ENCODE results near the gene KRTAP25-1. TPM values are rescaled to one million over a fixed set of nuclear protein-coding genes. Genes with fewer than 3 reads are reported as not detected.

KRTAP25-1 gene
- total and polyA plus RNA-seq, 11 donors, result not detected

GRCh38 chr21:30243691-30244090, 45.6 kb downstream of the KRTAP25-1 start:
- Histone ChIP-seq H3K27ac (no peak overlapping the region), H3K36me3 (no peaks in the 10 kb centered on the region), H3K9me3 (no peaks in the 10 kb centered on the region), H3K27me3 (no peaks in the 10 kb centered on the region), H3K4me3 (no peak overlapping the region), H3K4me1 (no peaks in the 10 kb centered on the region)
- ATAC-seq (no peak), DNase-seq (no peak)
- intact Hi-C loops (cut with DNase I), result no loop called here
- TF ChIP-seq CTCF (IDR thresholded peaks at IDR 0.05) (no peak), POLR2A (IDR thresholded peaks at IDR 0.05) (no peak)

GRCh38 chr21:30240661-30241060, 48.7 kb downstream of the KRTAP25-1 start:
- no peak for ATAC-seq
- Histone ChIP-seq H3K4me3 (no peak overlapping the region), H3K4me1 (no peaks in the 10 kb centered on the region), H3K36me3 (no peaks in the 10 kb centered on the region), H3K27me3 (no peaks in the 10 kb centered on the region), H3K27ac (no peak overlapping the region), H3K9me3 (no peaks in the 10 kb centered on the region)
- no peak for TF ChIP-seq CTCF (IDR thresholded peaks at IDR 0.05)
- TF ChIP-seq POLR2A (IDR thresholded peaks at IDR 0.05), result no peak
- DNase-seq, result no peak
- WGBS, 4 donors, result 69 to 87% (median 80%) methylated on average over 3 of the region's 3 CpGs
- intact Hi-C loops (cut with DNase I), result no loop called here

Other genes starting within 250 kb of the KRTAP25-1 start
- gene CLDN17, start 122.7 kb downstream of the KRTAP25-1 start, total RNA-seq, result not detected
- gene CLDN17, start 122.7 kb downstream of the KRTAP25-1 start, polyA plus RNA-seq, result not detected
- gene CLDN8, start 73.4 kb downstream of the KRTAP25-1 start, total RNA-seq, result not detected
- not detected for gene CLDN8, start 73.4 kb downstream of the KRTAP25-1 start, polyA plus RNA-seq
- not detected for gene KRTAP24-1, start 6.6 kb downstream of the KRTAP25-1 start, total RNA-seq
- not detected for gene KRTAP24-1, start 6.6 kb downstream of the KRTAP25-1 start, polyA plus RNA-seq
- gene KRTAP26-1, start 30.8 kb upstream of the KRTAP25-1 start, total RNA-seq, result not detected
- not detected for gene KRTAP26-1, start 30.8 kb upstream of the KRTAP25-1 start, polyA plus RNA-seq
- gene KRTAP27-1, start 48.2 kb upstream of the KRTAP25-1 start, total RNA-seq, result not detected
- not detected for gene KRTAP27-1, start 48.2 kb upstream of the KRTAP25-1 start, polyA plus RNA-seq
- not detected for gene KRTAP23-1, start 59.1 kb upstream of the KRTAP25-1 start, total RNA-seq
- not detected for gene KRTAP23-1, start 59.1 kb upstream of the KRTAP25-1 start, polyA plus RNA-seq
- not detected for gene KRTAP13-2, start 82.8 kb upstream of the KRTAP25-1 start, total RNA-seq
- gene KRTAP13-2, start 82.8 kb upstream of the KRTAP25-1 start, polyA plus RNA-seq, result not detected
- gene KRTAP13-1, start 106.5 kb upstream of the KRTAP25-1 start, total RNA-seq, result not detected
- gene KRTAP13-1, start 106.5 kb upstream of the KRTAP25-1 start, polyA plus RNA-seq, result not detected
- gene KRTAP13-3, start 136.4 kb upstream of the KRTAP25-1 start, total RNA-seq, result not detected
- gene KRTAP13-3, start 136.4 kb upstream of the KRTAP25-1 start, polyA plus RNA-seq, result not detected
- gene KRTAP13-4, start 140.7 kb upstream of the KRTAP25-1 start, total RNA-seq, result not detected
- gene KRTAP13-4, start 140.7 kb upstream of the KRTAP25-1 start, polyA plus RNA-seq, result not detected
- gene KRTAP15-1, start 150.8 kb upstream of the KRTAP25-1 start, total RNA-seq, result not detected
- gene KRTAP15-1, start 150.8 kb upstream of the KRTAP25-1 start, polyA plus RNA-seq, result not detected
- not detected for gene KRTAP19-1, start 190.9 kb upstream of the KRTAP25-1 start, total RNA-seq
- not detected for gene KRTAP19-1, start 190.9 kb upstream of the KRTAP25-1 start, polyA plus RNA-seq
- gene KRTAP19-2, start 197.9 kb upstream of the KRTAP25-1 start, total RNA-seq, result not detected
- not detected for gene KRTAP19-2, start 197.9 kb upstream of the KRTAP25-1 start, polyA plus RNA-seq
- not detected for gene KRTAP19-3, start 202.5 kb upstream of the KRTAP25-1 start, total RNA-seq
- gene KRTAP19-3, start 202.5 kb upstream of the KRTAP25-1 start, polyA plus RNA-seq, result not detected
- not detected for gene KRTAP19-4, start 207.7 kb upstream of the KRTAP25-1 start, total RNA-seq
- gene KRTAP19-4, start 207.7 kb upstream of the KRTAP25-1 start, polyA plus RNA-seq, result not detected
- gene KRTAP19-5, start 212.6 kb upstream of the KRTAP25-1 start, total RNA-seq, result not detected
- not detected for gene KRTAP19-5, start 212.6 kb upstream of the KRTAP25-1 start, polyA plus RNA-seq

Data from heart left ventricle (tissue), 16 donors.